OCI-LY3 (cell line): ENCODE measurements around the gene KIF11.

Experiments
- H2AFZ ChIP-seq: fragments of 200-600, 300-600 bp; shearing (Covaris generic); 2 replicates; pipeline ENCODE4 v1.6.0; 2014; ENCODE audit warnings: antibody characterized with exemption, low read depth, low read length
- H3K27ac ChIP-seq: fragments of 200-600, 300-600 bp; sonication (generic); 2 replicates; pipeline ENCODE4 v1.5.1; 2014; ENCODE audit warnings: mild to moderate bottlenecking, low read length, moderate library complexity, mixed read lengths
- H3K27me3 ChIP-seq: fragments of 200-600, 300-600 bp; sonication (generic); 2 replicates; pipeline ENCODE4 v1.6.1; 2014; ENCODE audit warnings: low read depth, low read length, mixed read lengths
- H3K36me3 ChIP-seq: fragments of 200-600, 300-600 bp; sonication (generic); replicated peaks from 2 replicates; pipeline ENCODE3; 2014; ENCODE audit warnings: low read depth, low read length, mixed read lengths
- H3K4me1 ChIP-seq: fragments of 300-600, 200-600 bp; sonication (generic); 2 replicates; pipeline ENCODE4 v1.6.1; 2014; ENCODE audit warnings: low read length, mixed read lengths
- H3K4me2 ChIP-seq: fragments of 200-600, 300-600 bp; sonication (generic); 2 replicates; pipeline ENCODE4 v1.6.1; 2014; ENCODE audit warnings: low read length, mixed read lengths
- H3K4me3 ChIP-seq: fragments of 300-600, 200-600 bp; sonication (generic); 2 replicates; pipeline ENCODE4 v1.5.1; 2014; ENCODE audit warnings: antibody characterized with exemption, mild to moderate bottlenecking, low read length, moderate library complexity
- H3K79me2 ChIP-seq: fragments of 300-600, 200-600 bp; shearing (Covaris generic); 2 replicates; pipeline ENCODE4 v1.6.1; 2014; ENCODE audit warnings: mild to moderate bottlenecking, low read length, mixed read lengths
- H3K9ac ChIP-seq: fragments of 300-600, 200-600 bp; shearing (Covaris generic); 2 replicates; pipeline ENCODE4 v1.6.0; 2014; ENCODE audit warnings: mild to moderate bottlenecking, low read length, moderate library complexity
- H3K9me3 ChIP-seq: fragments of 200-600, 300-600 bp; shearing (Covaris generic); 2 replicates; pipeline ENCODE4 v1.6.1; 2014; ENCODE audit warnings: low read length, mixed read lengths; ENCODE audit not compliant: insufficient read depth
- H4K20me1 ChIP-seq: fragments of 200-600, 300-600 bp; sonication (generic); 2 replicates; pipeline ENCODE4 v1.6.1; 2016; ENCODE audit warnings: low read length, mixed read lengths; ENCODE audit not compliant: insufficient read depth
- EZH2phosphoT487 ChIP-seq: fragments of 200-600 bp; shearing (Covaris generic); IDR thresholded peaks from 2 replicates; pipeline ENCODE4 v1.6.1; 2018; ENCODE audit warnings: antibody characterized with exemption, mixed run types, low read depth
- TF ChIP-seq, protein P1 (sequence below): fragments of 200-600, 300-600 bp; sonication (generic); IDR thresholded peaks from 2 replicates; pipeline ENCODE4 v1.5.1; 2014; ENCODE audit warnings: antibody characterized with exemption, low read length, low read depth

Gene KIF11

GRCh38 chr10:92550924-92551323 lies 42.0 kb upstream of the KIF11 start:
- Histone ChIP-seq H3K4me3 (no peak overlapping the region), H3K4me1 (peaks cover 14% of the 10 kb centered on the region), H3K79me2 (peaks cover 17% of the 10 kb centered on the region), H3K9ac (no peak overlapping the region), H3K9me3 (no peaks in the 10 kb centered on the region), H3K36me3 (peaks cover 16% of the 10 kb centered on the region), H3K27me3 (no peaks in the 10 kb centered on the region), H4K20me1 (peaks cover 3% of the 10 kb centered on the region; the same call in 1 of the 2 replicates), H2AFZ (no peak overlapping the region), H3K27ac (no peak overlapping the region), H3K4me2 (no peak overlapping the region)
- TF ChIP-seq, protein P1, sequence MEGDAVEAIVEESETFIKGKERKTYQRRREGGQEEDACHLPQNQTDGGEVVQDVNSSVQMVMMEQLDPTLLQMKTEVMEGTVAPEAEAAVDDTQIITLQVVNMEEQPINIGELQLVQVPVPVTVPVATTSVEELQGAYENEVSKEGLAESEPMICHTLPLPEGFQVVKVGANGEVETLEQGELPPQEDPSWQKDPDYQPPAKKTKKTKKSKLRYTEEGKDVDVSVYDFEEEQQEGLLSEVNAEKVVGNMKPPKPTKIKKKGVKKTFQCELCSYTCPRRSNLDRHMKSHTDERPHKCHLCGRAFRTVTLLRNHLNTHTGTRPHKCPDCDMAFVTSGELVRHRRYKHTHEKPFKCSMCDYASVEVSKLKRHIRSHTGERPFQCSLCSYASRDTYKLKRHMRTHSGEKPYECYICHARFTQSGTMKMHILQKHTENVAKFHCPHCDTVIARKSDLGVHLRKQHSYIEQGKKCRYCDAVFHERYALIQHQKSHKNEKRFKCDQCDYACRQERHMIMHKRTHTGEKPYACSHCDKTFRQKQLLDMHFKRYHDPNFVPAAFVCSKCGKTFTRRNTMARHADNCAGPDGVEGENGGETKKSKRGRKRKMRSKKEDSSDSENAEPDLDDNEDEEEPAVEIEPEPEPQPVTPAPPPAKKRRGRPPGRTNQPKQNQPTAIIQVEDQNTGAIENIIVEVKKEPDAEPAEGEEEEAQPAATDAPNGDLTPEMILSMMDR, result no peak
- TF ChIP-seq EZH2phosphoT487, result no peak

DNA sequence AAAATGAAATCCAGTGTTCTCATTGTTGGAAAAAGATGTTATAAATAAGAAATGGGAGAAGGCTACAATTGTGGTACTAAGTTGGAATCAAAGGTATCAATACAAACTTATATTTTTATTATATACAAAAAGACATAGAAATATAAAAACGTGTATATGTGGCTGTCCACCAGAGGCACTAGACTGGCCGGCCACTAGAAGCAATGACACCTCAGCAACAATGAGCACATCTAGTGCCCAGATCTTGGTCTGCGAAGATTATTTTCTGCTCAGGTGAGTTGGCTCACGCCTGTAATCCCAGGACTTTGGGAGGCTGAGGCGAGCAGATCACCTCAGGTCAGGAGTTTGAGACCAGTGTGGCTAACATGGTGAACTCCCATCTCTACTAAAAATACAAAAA lies 40.6 kb upstream of the KIF11 start:
- Histone ChIP-seq H3K27me3 (no peaks in the 10 kb centered on the region), H3K36me3 (peaks cover 19% of the 10 kb centered on the region), H3K9ac (no peak overlapping the region), H2AFZ (no peak overlapping the region), H3K79me2 (peaks cover 11% of the 10 kb centered on the region), H3K9me3 (no peaks in the 10 kb centered on the region), H3K4me2 (no peak overlapping the region), H3K4me1 (peaks cover 14% of the 10 kb centered on the region), H3K4me3 (no peak overlapping the region), H4K20me1 (peaks cover 3% of the 10 kb centered on the region; the same call in 1 of the 2 replicates), H3K27ac (no peak overlapping the region)
- no peak for TF ChIP-seq EZH2phosphoT487
- TF ChIP-seq, protein P1, result no peak

GRCh38 chr10:92553959-92554358 lies 39.0 kb upstream of the KIF11 start:
- H3K27ac ChIP-seq, result no peak overlapping the region
- TF ChIP-seq, protein P1, result no peak
- no peak for TF ChIP-seq EZH2phosphoT487
- H3K9me3 ChIP-seq, result no peaks in the 10 kb centered on the region
- H4K20me1 ChIP-seq, result peaks cover 3% of the 10 kb centered on the region; the same call in 1 of the 2 replicates
- peaks cover 14% of the 10 kb centered on the region for H3K4me1 ChIP-seq
- peaks cover 11% of the 10 kb centered on the region for H3K79me2 ChIP-seq
- no peak overlapping the region for H3K4me2 ChIP-seq
- H3K27me3 ChIP-seq, result no peaks in the 10 kb centered on the region
- no peak overlapping the region for H3K9ac ChIP-seq
- no peak overlapping the region for H2AFZ ChIP-seq
- H3K4me3 ChIP-seq, result no peak overlapping the region
- H3K36me3 ChIP-seq, result peaks cover 20% of the 10 kb centered on the region

DNA sequence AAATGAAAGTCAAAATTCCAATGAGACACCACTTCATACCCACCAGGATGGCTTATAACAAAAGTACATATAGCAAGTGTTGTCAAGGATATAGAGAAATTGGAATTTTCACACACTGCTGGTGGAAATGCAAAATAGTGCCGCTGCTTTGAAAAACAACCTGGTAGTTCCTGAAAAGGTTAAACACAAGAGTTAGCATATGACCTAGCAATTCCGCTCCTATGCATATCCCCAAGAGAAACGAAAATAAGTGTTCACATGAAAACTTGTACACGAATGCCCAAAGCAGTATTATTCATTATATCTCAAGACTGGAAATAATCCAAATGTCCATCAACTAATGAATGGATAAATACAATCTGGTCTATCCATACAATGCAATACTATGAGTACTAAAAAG lies 33.9 kb upstream of the KIF11 start:
- Histone ChIP-seq H3K36me3 (peaks cover 27% of the 10 kb centered on the region), H3K4me1 (peaks cover 4% of the 10 kb centered on the region; the same call in 1 of the 2 replicates), H3K79me2 (peaks cover 16% of the 10 kb centered on the region)

More for the DNA sequence above, 33.9 kb upstream of the KIF11 start:
- TF ChIP-seq, protein P1, result no peak
- no peak for TF ChIP-seq EZH2phosphoT487
- H2AFZ ChIP-seq, result no peak overlapping the region
- no peak overlapping the region for H3K9ac ChIP-seq
- H3K9me3 ChIP-seq, result no peaks in the 10 kb centered on the region
- no peaks in the 10 kb centered on the region for H3K27me3 ChIP-seq
- H3K4me3 ChIP-seq, result no peak overlapping the region
- no peak overlapping the region for H3K4me2 ChIP-seq
- H3K27ac ChIP-seq, result no peak overlapping the region
- no peaks in the 10 kb centered on the region for H4K20me1 ChIP-seq
